MM.1S (cell line): ENCODE measurements around the gene SERTAD2.

Experiments used
- DNase-seq: peaks from one replicate; pipeline ENCODE4 v3.0.0-alpha.2; 2015
- H2AFZ ChIP-seq: fragments of 300-600 bp; sonication (generic); 2 replicates; pipeline ENCODE4 v1.6.0; 2016; ENCODE audit warnings: antibody characterized with exemption, low read length
- H3F3A ChIP-seq: fragments of 300-600 bp; sonication (generic); 2 replicates; pipeline ENCODE4 v1.6.1; 2016; ENCODE audit warnings: mild to moderate bottlenecking, antibody characterized with exemption, low read length, moderate library complexity, mixed read lengths; ENCODE audit not compliant: insufficient read depth
- H3K27ac ChIP-seq: fragments of 300-600 bp; sonication (generic); 2 replicates; pipeline ENCODE4 v1.5.1; 2016; ENCODE audit warnings: mild to moderate bottlenecking, low read length
- H3K27me3 ChIP-seq: fragments of 300-600 bp; sonication (generic); replicated peaks from 2 replicates; pipeline ENCODE4 v1.6.0; 2016; ENCODE audit warnings: low read length; ENCODE audit not compliant: insufficient read depth
- H3K36me3 ChIP-seq: fragments of 300-600 bp; sonication (generic); replicated peaks from 2 replicates; pipeline ENCODE4 v1.6.1; 2016; ENCODE audit warnings: mild to moderate bottlenecking, low read length, mixed read lengths; ENCODE audit not compliant: insufficient read depth
- H3K4me1 ChIP-seq: fragments of 300-600 bp; sonication (generic); 2 replicates; pipeline ENCODE4 v1.6.1; 2016; ENCODE audit warnings: low read length, mixed read lengths
- H3K4me2 ChIP-seq: fragments of 300-600 bp; sonication (generic); 2 replicates; pipeline ENCODE4 v1.6.0; 2016; ENCODE audit warnings: low read depth, low read length
- H3K4me3 ChIP-seq: fragments of 300-600 bp; sonication (generic); 2 replicates; pipeline ENCODE4 v1.5.1; 2016; ENCODE audit warnings: low read length, mixed read lengths
- H3K79me2 ChIP-seq: fragments of 300-600 bp; sonication (generic); 2 replicates; pipeline ENCODE4 v1.6.1; 2016; ENCODE audit warnings: mixed run types, low read length, mixed read lengths
- H3K9ac ChIP-seq: fragments of 300-600 bp; sonication (generic); 2 replicates; pipeline ENCODE4 v1.6.1; 2016; ENCODE audit warnings: low read length, mixed read lengths
- H3K9me2 ChIP-seq: fragments of 300-600 bp; sonication (generic); replicated peaks from 2 replicates; pipeline ENCODE4 v1.6.1; 2016; ENCODE audit warnings: mild to moderate bottlenecking, low read length, mixed read lengths; ENCODE audit not compliant: insufficient read depth
- H3K9me3 ChIP-seq: fragments of 300-600 bp; sonication (generic); replicated peaks from 2 replicates; pipeline ENCODE4 v1.6.1; 2016; ENCODE audit warnings: mild to moderate bottlenecking, low read length, mixed read lengths; ENCODE audit not compliant: insufficient read depth
- H4K20me1 ChIP-seq: fragments of 300-600 bp; sonication (generic); 2 replicates; pipeline ENCODE4 v1.6.1; 2016; ENCODE audit warnings: mild to moderate bottlenecking, low read length, moderate library complexity, mixed read lengths; ENCODE audit not compliant: insufficient read depth
- EZH2 ChIP-seq: fragments of 300-600 bp; sonication (generic); optimal IDR thresholded peaks from 2 replicates; pipeline ENCODE3; 2017; ENCODE audit warnings: low read depth, mild to moderate bottlenecking, antibody characterized with exemption, low read length, mixed read lengths
- EZH2phosphoT487 ChIP-seq: fragments of 300-600 bp; sonication (generic); IDR thresholded peaks from 2 replicates; pipeline ENCODE4 v1.6.1; 2018; ENCODE audit warnings: antibody characterized with exemption, low read length
- TF ChIP-seq, protein P1 (sequence below): fragments of 300-600 bp; sonication (generic); IDR thresholded peaks from 2 replicates; pipeline ENCODE4 v1.5.1; 2016; ENCODE audit warnings: antibody characterized with exemption, low read length, mixed read lengths

SERTAD2 gene

DNA sequence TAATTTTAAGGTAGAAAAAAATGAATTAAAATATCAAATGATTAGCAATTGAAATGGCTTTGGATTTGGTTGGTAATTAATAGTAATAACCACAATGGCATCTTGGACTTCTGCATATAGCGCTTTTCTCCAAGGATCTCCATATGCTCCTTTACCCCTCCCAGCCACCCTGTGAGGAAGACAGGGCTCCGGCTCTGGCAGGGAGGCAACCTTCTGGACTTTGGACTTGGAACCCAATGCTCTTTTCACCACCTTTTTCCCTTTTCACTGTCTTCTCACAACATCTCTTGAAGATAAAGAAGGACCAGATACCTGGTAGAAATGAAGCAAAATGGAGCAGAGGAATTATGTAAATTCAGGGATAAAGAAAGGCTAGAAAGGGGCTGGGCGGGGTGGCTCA is 23.8 kb upstream of the SERTAD2 start:
- no peaks in the 10 kb centered on the region for H3K9me3 ChIP-seq
- no peak overlapping the region for H3K4me3 ChIP-seq
- H3K36me3 ChIP-seq = no peaks in the 10 kb centered on the region
- no peaks in the 10 kb centered on the region for H3F3A ChIP-seq
- H3K27me3 ChIP-seq = no peaks in the 10 kb centered on the region
- TF ChIP-seq EZH2 = no peak
- no peak for TF ChIP-seq EZH2phosphoT487
- TF ChIP-seq, protein P1, sequence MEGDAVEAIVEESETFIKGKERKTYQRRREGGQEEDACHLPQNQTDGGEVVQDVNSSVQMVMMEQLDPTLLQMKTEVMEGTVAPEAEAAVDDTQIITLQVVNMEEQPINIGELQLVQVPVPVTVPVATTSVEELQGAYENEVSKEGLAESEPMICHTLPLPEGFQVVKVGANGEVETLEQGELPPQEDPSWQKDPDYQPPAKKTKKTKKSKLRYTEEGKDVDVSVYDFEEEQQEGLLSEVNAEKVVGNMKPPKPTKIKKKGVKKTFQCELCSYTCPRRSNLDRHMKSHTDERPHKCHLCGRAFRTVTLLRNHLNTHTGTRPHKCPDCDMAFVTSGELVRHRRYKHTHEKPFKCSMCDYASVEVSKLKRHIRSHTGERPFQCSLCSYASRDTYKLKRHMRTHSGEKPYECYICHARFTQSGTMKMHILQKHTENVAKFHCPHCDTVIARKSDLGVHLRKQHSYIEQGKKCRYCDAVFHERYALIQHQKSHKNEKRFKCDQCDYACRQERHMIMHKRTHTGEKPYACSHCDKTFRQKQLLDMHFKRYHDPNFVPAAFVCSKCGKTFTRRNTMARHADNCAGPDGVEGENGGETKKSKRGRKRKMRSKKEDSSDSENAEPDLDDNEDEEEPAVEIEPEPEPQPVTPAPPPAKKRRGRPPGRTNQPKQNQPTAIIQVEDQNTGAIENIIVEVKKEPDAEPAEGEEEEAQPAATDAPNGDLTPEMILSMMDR = no peak
- H3K4me2 ChIP-seq = no peak overlapping the region
- H3K9me2 ChIP-seq = no peaks in the 10 kb centered on the region
- H3K9ac ChIP-seq = no peak overlapping the region
- H2AFZ ChIP-seq = no peak overlapping the region
- no peak for DNase-seq
- no peaks in the 10 kb centered on the region for H3K79me2 ChIP-seq
- 0 out of 2 replicates have a peak, but pooled peaks cover 5% of the 10 kb centered on the region for H3K4me1 ChIP-seq
- H3K27ac ChIP-seq = no peak overlapping the region
- H4K20me1 ChIP-seq = no peaks in the 10 kb centered on the region

DNA sequence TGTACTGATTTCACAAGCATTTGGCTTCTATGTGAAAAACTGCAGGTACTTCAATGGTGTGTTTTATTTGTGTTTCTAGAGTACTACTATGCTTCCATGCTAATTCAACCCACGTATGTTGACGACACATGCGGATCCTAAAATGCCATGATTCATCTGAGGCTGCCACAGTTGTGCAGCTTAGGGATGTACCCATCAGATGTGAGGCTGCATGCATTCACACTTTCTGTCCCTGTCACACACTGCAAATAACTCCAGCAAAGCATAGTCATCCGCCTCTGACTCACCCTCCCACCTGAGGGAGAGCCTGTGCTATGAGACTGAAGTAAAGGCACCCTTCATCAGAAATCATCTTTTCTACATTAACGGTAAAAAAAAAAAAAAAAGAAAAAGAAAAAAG is 22.1 kb upstream of the SERTAD2 start:
- H4K20me1 ChIP-seq = no peaks in the 10 kb centered on the region
- TF ChIP-seq, protein P1 = no peak
- TF ChIP-seq EZH2phosphoT487 (no peak), EZH2 (no peak)
- no peak overlapping the region for H3K4me2 ChIP-seq
- 0 out of 2 replicates have a peak, but pooled peaks cover 5% of the 10 kb centered on the region for H3K4me1 ChIP-seq
- H3K9ac ChIP-seq = no peak overlapping the region
- H3K9me2 ChIP-seq = no peaks in the 10 kb centered on the region
- no peak for DNase-seq
- no peak overlapping the region for H2AFZ ChIP-seq
- no peaks in the 10 kb centered on the region for H3K36me3 ChIP-seq
- H3F3A ChIP-seq = no peaks in the 10 kb centered on the region
- H3K79me2 ChIP-seq = no peaks in the 10 kb centered on the region
- no peak overlapping the region for H3K27ac ChIP-seq
- H3K27me3 ChIP-seq = no peaks in the 10 kb centered on the region
- H3K4me3 ChIP-seq = no peak overlapping the region
- H3K9me3 ChIP-seq = no peaks in the 10 kb centered on the region

GRCh38 chr2:64672708-64673107 is 19.0 kb upstream of the SERTAD2 start:
- Histone ChIP-seq H4K20me1 (no peaks in the 10 kb centered on the region), H2AFZ (no peak overlapping the region), H3K9me2 (no peaks in the 10 kb centered on the region), H3K9me3 (no peaks in the 10 kb centered on the region), H3K9ac (no peak overlapping the region), H3K27me3 (no peaks in the 10 kb centered on the region), H3K27ac (no peak overlapping the region), H3K79me2 (0 out of 2 replicates have a peak, but pooled peaks cover 7% of the 10 kb centered on the region), H3K36me3 (no peaks in the 10 kb centered on the region), H3F3A (peaks cover 6% of the 10 kb centered on the region), H3K4me1 (peaks cover 18% of the 10 kb centered on the region), H3K4me3 (no peak overlapping the region), H3K4me2 (no peak overlapping the region)
- no peak for DNase-seq
- TF ChIP-seq, protein P1 = no peak
- TF ChIP-seq EZH2phosphoT487 (no peak), EZH2 (no peak)

DNA sequence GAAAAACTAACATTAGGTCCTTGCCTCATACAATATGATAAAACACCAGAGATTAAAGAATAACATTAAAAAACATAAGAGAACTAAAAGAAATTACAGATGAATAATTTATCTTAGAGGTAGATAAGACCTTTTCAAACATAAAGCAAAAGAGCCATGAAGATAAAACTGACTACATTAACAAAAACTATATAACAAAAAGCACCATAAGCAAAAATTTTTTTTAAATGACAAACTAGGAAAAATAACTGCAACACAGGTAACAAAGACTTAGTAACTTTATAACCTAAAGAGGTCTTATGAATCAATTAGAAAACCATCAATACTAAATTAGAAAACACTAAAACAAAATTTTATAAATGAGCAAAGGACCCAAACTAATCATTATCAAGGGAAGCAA is 16.3 kb upstream of the SERTAD2 start:
- no peak overlapping the region for H3K27ac ChIP-seq
- peaks cover 39% of the 10 kb centered on the region for H3K4me1 ChIP-seq
- H3K36me3 ChIP-seq = no peaks in the 10 kb centered on the region

More for the DNA sequence above, 16.3 kb upstream of the SERTAD2 start:
- no peaks in the 10 kb centered on the region for H4K20me1 ChIP-seq
- no peak for DNase-seq
- H3K27me3 ChIP-seq = no peaks in the 10 kb centered on the region
- H3K9me3 ChIP-seq = no peaks in the 10 kb centered on the region
- no peak overlapping the region for H3K4me2 ChIP-seq
- H3K79me2 ChIP-seq = peaks cover 15% of the 10 kb centered on the region
- no peak overlapping the region for H3K4me3 ChIP-seq
- H3K9me2 ChIP-seq = no peaks in the 10 kb centered on the region
- H3F3A ChIP-seq = peaks cover 24% of the 10 kb centered on the region
- H2AFZ ChIP-seq = no peak overlapping the region
- TF ChIP-seq, protein P1 = no peak
- TF ChIP-seq EZH2phosphoT487 = no peak
- no peak for TF ChIP-seq EZH2
- H3K9ac ChIP-seq = no peak overlapping the region
